HEK293 (cell line): Measurements from ENCODE around the gene ZSCAN30.

Source experiments
- CTCF ChIA-PET: fragments of 350-600 bp; formaldehyde crosslinking; extraction: SDS; loops from one replicate; lab custom pipeline; 2021; ENCODE audit warnings: antibody characterized with exemption; lab: Yijun Ruan, JAX
- POLR2A ChIA-PET: fragments of 300-600 bp; formaldehyde crosslinking; extraction: SDS; loops from one replicate; lab custom pipeline; 2020; ENCODE audit warnings: antibody characterized with exemption, inconsistent platforms; lab: Yijun Ruan, JAX
- H3K27ac ChIP-seq: fragments of 200-500 bp; sonication (Bioruptor generic); 2 replicates; pipeline ENCODE4 v1.5.1; 2014; ENCODE audit warnings: low read depth, low read length, control low read depth, inconsistent platforms; ENCODE audit errors: extremely low read depth
- H3K36me3 ChIP-seq, 2 experiments: fragments of 200-500 bp in 1 of 2; sonication (Bioruptor generic) in 1 of 2; 1 replicate in 1 of 2; 2 replicates in 1 of 2; pipeline ENCODE4 v1.5.1; 2014 to 2017; ENCODE audit warnings: inconsistent platforms in 2 of 2, low read length in 2 of 2; ENCODE audit not compliant: control insufficient read depth in 2 of 2, insufficient read depth in 1 of 2
- H3K4me1 ChIP-seq: fragments of 200-500 bp; sonication (Bioruptor generic); 2 replicates; pipeline ENCODE4 v1.5.1; 2014; ENCODE audit warnings: mild to moderate bottlenecking, low read length, inconsistent platforms; ENCODE audit not compliant: control insufficient read depth, insufficient read depth
- H3K4me3 ChIP-seq: 2 replicates; pipeline ENCODE4 v1.5.1; 2011; ENCODE audit warnings: low read depth, mild to moderate bottlenecking, control low read depth, low read length, moderate library complexity
- H3K9me3 ChIP-seq: fragments of 200-500 bp; sonication (Bioruptor generic); 2 replicates; pipeline ENCODE4 v1.5.1; 2014; ENCODE audit warnings: low read depth, low read length, inconsistent platforms; ENCODE audit not compliant: control insufficient read depth, insufficient read depth
- HOXD13 ChIP-seq: sonication (generic); formaldehyde crosslinking; IDR thresholded peaks from 2 replicates; pipeline ENCODE4 v1.8.0; 2022; ENCODE audit warnings: missing genetic modification reagents, borderline replicate concordance
- INSM2 ChIP-seq: fragments of 450-650 bp; formaldehyde crosslinking; IDR thresholded peaks from 2 replicates; pipeline ENCODE4 v1.5.1; 2016; ENCODE audit warnings: missing biosample characterization, missing genetic modification characterization
- MEIS1 ChIP-seq: sonication (generic); formaldehyde crosslinking; IDR thresholded peaks from 2 replicates; pipeline ENCODE4 v1.8.1; 2022; ENCODE audit warnings: missing genetic modification reagents, mild to moderate bottlenecking, borderline replicate concordance
- MZF1 ChIP-seq: fragments of 450-650 bp; formaldehyde crosslinking; IDR thresholded peaks from 2 replicates; pipeline ENCODE4 v1.5.1; 2017; ENCODE audit warnings: missing biosample characterization, missing genetic modification characterization, borderline replicate concordance
- PATZ1 ChIP-seq: fragments of 450-650 bp; formaldehyde crosslinking; IDR thresholded peaks from 2 replicates; pipeline ENCODE4 v1.5.1; 2016; ENCODE audit warnings: missing biosample characterization, missing genetic modification characterization
- PRDM10 ChIP-seq: fragments of 450-650 bp; formaldehyde crosslinking; IDR thresholded peaks from 2 replicates; pipeline ENCODE4 v1.5.1; 2016; ENCODE audit warnings: missing biosample characterization, missing genetic modification characterization
- PRDM6 ChIP-seq: fragments of 450-650 bp; formaldehyde crosslinking; IDR thresholded peaks from 2 replicates; pipeline ENCODE4 v1.5.1; 2017; ENCODE audit warnings: missing biosample characterization, missing genetic modification characterization
- ZBTB17 ChIP-seq: fragments of 450-650 bp; formaldehyde crosslinking; IDR thresholded peaks from 2 replicates; pipeline ENCODE4 v1.5.1; 2016; ENCODE audit warnings: missing biosample characterization, missing genetic modification characterization
- ZFP3 ChIP-seq: fragments of 450-650 bp; formaldehyde crosslinking; IDR thresholded peaks from 2 replicates; pipeline ENCODE4 v1.5.1; 2016; ENCODE audit warnings: low read depth, missing biosample characterization, missing genetic modification characterization
- ZFP41 ChIP-seq: fragments of 450-650 bp; formaldehyde crosslinking; IDR thresholded peaks from 2 replicates; pipeline ENCODE4 v1.5.1; 2016; ENCODE audit warnings: missing biosample characterization, missing genetic modification characterization, borderline replicate concordance
- ZNF132 ChIP-seq: fragments of 450-650 bp; formaldehyde crosslinking; IDR thresholded peaks from 2 replicates; pipeline ENCODE4 v1.5.1; 2017; ENCODE audit warnings: missing biosample characterization, missing genetic modification characterization, borderline replicate concordance
- ZNF169 ChIP-seq: fragments of 450-650 bp; formaldehyde crosslinking; IDR thresholded peaks from 2 replicates; pipeline ENCODE4 v1.5.1; 2016; ENCODE audit warnings: missing biosample characterization, missing genetic modification characterization
- ZNF214 ChIP-seq: fragments of 450-650 bp; formaldehyde crosslinking; IDR thresholded peaks from 2 replicates; pipeline ENCODE4 v1.5.1; 2017; ENCODE audit warnings: missing biosample characterization, mild to moderate bottlenecking, missing genetic modification characterization, borderline replicate concordance
- ZNF521 ChIP-seq: fragments of 450-650 bp; formaldehyde crosslinking; IDR thresholded peaks from 2 replicates; pipeline ENCODE4 v1.5.1; 2017; ENCODE audit warnings: missing biosample characterization, mild to moderate bottlenecking, missing genetic modification characterization
- ZNF645 ChIP-seq: fragments of 450-650 bp; formaldehyde crosslinking; IDR thresholded peaks from 2 replicates; pipeline ENCODE4; 2016; ENCODE audit warnings: missing biosample characterization, missing genetic modification characterization
- ZNF707 ChIP-seq: fragments of 450-650 bp; formaldehyde crosslinking; IDR thresholded peaks from 2 replicates; pipeline ENCODE4 v1.5.1; 2016; ENCODE audit warnings: missing biosample characterization, missing genetic modification characterization
- ZNF785 ChIP-seq: fragments of 450-650 bp; formaldehyde crosslinking; IDR thresholded peaks from 2 replicates; pipeline ENCODE4 v1.5.1; 2016; ENCODE audit warnings: missing biosample characterization, missing genetic modification characterization

Gene ZSCAN30

GRCh38 chr18:35276267-35276666 lies 13.8 kb downstream of the ZSCAN30 start (continued):
- TF ChIP-seq PATZ1, result no peak

- Histone ChIP-seq H3K4me1 (no peaks in the 10 kb centered on the region), H3K9me3 (no peaks in the 10 kb centered on the region), H3K27ac (no peak overlapping the region), H3K4me3 (no peak overlapping the region), H3K36me3 (peaks cover 0 to 6% of the 10 kb centered on the region in 2 experiments; a peak in 1 of 3 replicates)
- no peak for TF ChIP-seq ZNF169 (tag by site-specific recombination)
- ChIA-PET CTCF (no interaction called here), POLR2A (interaction anchor here (0.6 to 0.8 kb wide), 2 partner anchors 18 to 31 kb away, joined by 4 to 7 read pairs; partner anchors contain the start of gene ZSCAN30)
These were observed 18.4 kb downstream of the ZSCAN30 start for GRCh38 chr18:35271656-35272055.

GRCh38 chr18:35268821-35269220 lies 21.2 kb downstream of the ZSCAN30 start:
- no peak overlapping the region for H3K27ac ChIP-seq
- H3K4me1 ChIP-seq, result no peaks in the 10 kb centered on the region
- CTCF ChIA-PET, result no interaction called here
- POLR2A ChIA-PET, result interaction anchor here (1.9 kb wide), 1 partner anchor 21 kb away, joined by 6 read pairs; the partner anchor contains the start of gene ZSCAN30
- H3K36me3 ChIP-seq, result peaks cover 0 to 12% of the 10 kb centered on the region in 2 experiments; a peak in 1 of 3 replicates
- TF ChIP-seq ZFP41 (tag by site-specific recombination) (no peak), ZNF214 (no peak), PRDM6 (tag by site-specific recombination) (no peak), ZNF132 (tag by site-specific recombination) (no peak), ZBTB17 (tag by site-specific recombination) (no peak), INSM2 (no peak)
- TF ChIP-seq, all 188 proteins: peak for 0
- no peaks in the 10 kb centered on the region for H3K9me3 ChIP-seq
- no peak overlapping the region for H3K4me3 ChIP-seq

GRCh38 chr18:35267809-35268208 lies 22.2 kb downstream of the ZSCAN30 start:
- peaks cover 0 to 22% of the 10 kb centered on the region in 2 experiments; a peak in 1 of 3 replicates for H3K36me3 ChIP-seq
- TF ChIP-seq HOXD13, result no peak
- no peak for TF ChIP-seq ZNF785 (tag by site-specific recombination)
- TF ChIP-seq PRDM6 (tag by site-specific recombination), result no peak
- no peak for TF ChIP-seq ZFP3 (tag by site-specific recombination)
- no peak for TF ChIP-seq ZNF645 (tag by site-specific recombination)
- no peak for TF ChIP-seq MZF1 (tag by site-specific recombination)
- no peak for TF ChIP-seq MEIS1 (CRISPR knock-in tag)
- TF ChIP-seq ZNF521 (tag by site-specific recombination), result no peak
- TF ChIP-seq ZNF707 (tag by site-specific recombination), result no peak
- no peak for TF ChIP-seq PRDM10
- TF ChIP-seq, all 188 proteins: peak for 0
- POLR2A ChIA-PET, result interaction anchor here (1.9 kb wide), 1 partner anchor 22 kb away, joined by 6 read pairs; the partner anchor contains the start of gene ZSCAN30
- H3K4me1 ChIP-seq, result no peaks in the 10 kb centered on the region
- CTCF ChIA-PET, result no interaction called here
- H3K4me3 ChIP-seq, result no peak overlapping the region
- no peak overlapping the region for H3K27ac ChIP-seq
- H3K9me3 ChIP-seq, result no peaks in the 10 kb centered on the region
